Panc1 (cell line): Measurements from ENCODE around the gene MYO7B. TPM values are rescaled to one million over a fixed set of nuclear protein-coding genes. Genes with fewer than 3 reads are reported as not detected.

Experiments
- ATAC-seq: fragments of 200-7000 bp; cut with Tn5 transposase; 2 replicates; pipeline ENCODE4 v1.9.1; 2020; ENCODE audit warnings: mild to moderate bottlenecking, moderate library complexity
- BruUV-seq: library from RNA; stranded (reverse); fragments of 400-500 nt; replicated peaks from 2 replicates; lab custom pipeline; 2021; lab: Mats Ljungman, UMichigan
- CTCF ChIA-PET: fragments of 300-600 bp; sonication (Branson Sonifier 250); formaldehyde crosslinking; loops from one replicate; lab custom pipeline; 2022; ENCODE audit warnings: antibody characterized with exemption; lab: Charles Lee
- POLR2A ChIA-PET: fragments of 300-600 bp; sonication (Branson Sonifier 250); formaldehyde crosslinking; loops from one replicate; lab custom pipeline; 2022; ENCODE audit warnings: antibody characterized with exemption; lab: Charles Lee
- DNase-seq: peaks from one replicate; pipeline ENCODE4 v3.0.0-alpha.2; 2010; ENCODE audit warnings: low read depth, low spot score
- H3K27ac ChIP-seq: 2 replicates; pipeline ENCODE4 v1.5.1; 2011; ENCODE audit warnings: mild to moderate bottlenecking, low read length, inconsistent platforms
- H3K27me3 ChIP-seq: fragments of 200-500 bp; sonication (Bioruptor generic); 2 replicates; pipeline ENCODE4 v1.6.0; 2014; ENCODE audit warnings: low read length, inconsistent platforms; ENCODE audit not compliant: control insufficient read depth, insufficient read depth
- H3K36me3 ChIP-seq: fragments of 200-500 bp; sonication (Bioruptor generic); 2 replicates; pipeline ENCODE4 v1.5.1; 2014; ENCODE audit warnings: inconsistent platforms, mild to moderate bottlenecking, low read length, moderate library complexity; ENCODE audit not compliant: control insufficient read depth, insufficient read depth
- H3K4me1 ChIP-seq: 2 replicates; pipeline ENCODE4 v1.5.1; 2011; ENCODE audit warnings: inconsistent platforms, mild to moderate bottlenecking, low read length, moderate library complexity; ENCODE audit not compliant: control insufficient read depth, insufficient read depth
- H3K4me3 ChIP-seq, 2 experiments: 2 replicates each; pipeline ENCODE4 v1.5.1; 2011 to 2012; ENCODE audit warnings: low read depth in 2 of 2, low read length in 2 of 2, mild to moderate bottlenecking in 2 of 2, inconsistent platforms in 1 of 2, moderate library complexity in 1 of 2
- H3K9me3 ChIP-seq: fragments of 200-500 bp; sonication (Bioruptor generic); 2 replicates; pipeline ENCODE4 v1.5.1; 2014; ENCODE audit warnings: low read depth, mild to moderate bottlenecking, inconsistent platforms, low read length, moderate library complexity; ENCODE audit not compliant: control insufficient read depth, insufficient read depth
- POLR2AphosphoS5 ChIP-seq: IDR thresholded peaks from 2 replicates; pipeline ENCODE4 v1.6.1; 2012; ENCODE audit warnings: mild to moderate bottlenecking, low read depth, low read length, moderate library complexity
- SIN3A ChIP-seq: IDR thresholded peaks from 2 replicates; pipeline ENCODE4 v1.6.1; 2012; ENCODE audit warnings: low read depth, mild to moderate bottlenecking, low read length, moderate library complexity, borderline replicate concordance; ENCODE audit not compliant: insufficient read depth
- TCF7L2 ChIP-seq: IDR thresholded peaks from 2 replicates; pipeline ENCODE4 v1.6.1; 2011; ENCODE audit warnings: mild to moderate bottlenecking, low read depth, low read length, inconsistent platforms
- in situ Hi-C: cut with HindIII; loops from 2 replicates; pipeline ENCODE4 v1.10.0; 2016; ENCODE audit warnings: low sequenced_read_pairs, low pct_unique_long_range_greater_than_20kb
- intact Hi-C: fragments of 100-400 bp; cut with micrococcal nuclease; formaldehyde crosslinking; loops from one replicate; pipeline ENCODE4 v1.10.0; 2022; ENCODE audit not compliant: unreplicated experiment
- total RNA-seq: library from RNA; stranded (reverse); gene quantifications from one replicate; pipeline ENCODE4 v1.2.1, GENCODE V29; 2021; ENCODE audit not compliant: unreplicated experiment
- TF ChIP-seq, protein P1 (sequence below): fragments of 450-650 bp; IDR thresholded peaks from 2 replicates; pipeline ENCODE4 v1.5.1; 2017; ENCODE audit warnings: mild to moderate bottlenecking
- TF ChIP-seq, protein P2 (sequence below), 2 experiments: IDR thresholded peaks; 2 replicates each; pipeline ENCODE4 v1.6.1; 2011 to 2012; ENCODE audit warnings: low read depth in 2 of 2, control low read depth in 1 of 2, low read length in 1 of 2, mild to moderate bottlenecking in 1 of 2, moderate library complexity in 1 of 2; ENCODE audit not compliant: insufficient read depth in 1 of 2

Gene MYO7B
- total RNA-seq, 1 experiment from 2014 or later = 0.15 TPM

DNA sequence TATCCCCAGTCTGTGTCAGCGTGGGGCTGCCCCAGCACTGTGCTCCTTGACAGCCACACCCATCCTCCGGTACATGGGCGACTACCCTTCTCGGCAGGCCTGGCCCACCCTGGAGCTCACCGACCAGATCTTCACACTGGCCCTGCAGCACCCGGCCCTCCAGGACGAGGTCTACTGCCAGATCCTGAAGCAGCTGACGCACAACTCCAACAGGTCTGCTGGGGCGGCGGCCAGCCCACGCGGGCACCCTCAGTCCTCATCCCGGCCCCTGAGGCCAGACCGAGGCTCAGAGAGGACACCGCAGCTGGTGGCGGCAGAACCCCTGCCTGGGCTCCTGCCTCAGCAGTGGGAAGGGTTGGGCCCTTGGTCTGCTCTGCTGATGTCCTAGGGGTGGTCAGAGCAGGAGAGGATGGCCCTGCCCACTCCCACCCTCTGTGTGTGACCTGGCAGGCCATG is 96.1 kb downstream of the MYO7B start:
- POLR2A ChIA-PET = no interaction called here
- CTCF ChIA-PET = no interaction called here
- no peaks in the 10 kb centered on the region for H3K36me3 ChIP-seq
- no peak for DNase-seq
- no peaks in the 10 kb centered on the region for H3K27me3 ChIP-seq
- H3K4me1 ChIP-seq = no peaks in the 10 kb centered on the region; the same call in 1 of the 2 replicates
- intact Hi-C loops = no loop called here
- H3K9me3 ChIP-seq = no peaks in the 10 kb centered on the region
- no TSS peak for BruUV-seq
- TF ChIP-seq, protein P1, sequence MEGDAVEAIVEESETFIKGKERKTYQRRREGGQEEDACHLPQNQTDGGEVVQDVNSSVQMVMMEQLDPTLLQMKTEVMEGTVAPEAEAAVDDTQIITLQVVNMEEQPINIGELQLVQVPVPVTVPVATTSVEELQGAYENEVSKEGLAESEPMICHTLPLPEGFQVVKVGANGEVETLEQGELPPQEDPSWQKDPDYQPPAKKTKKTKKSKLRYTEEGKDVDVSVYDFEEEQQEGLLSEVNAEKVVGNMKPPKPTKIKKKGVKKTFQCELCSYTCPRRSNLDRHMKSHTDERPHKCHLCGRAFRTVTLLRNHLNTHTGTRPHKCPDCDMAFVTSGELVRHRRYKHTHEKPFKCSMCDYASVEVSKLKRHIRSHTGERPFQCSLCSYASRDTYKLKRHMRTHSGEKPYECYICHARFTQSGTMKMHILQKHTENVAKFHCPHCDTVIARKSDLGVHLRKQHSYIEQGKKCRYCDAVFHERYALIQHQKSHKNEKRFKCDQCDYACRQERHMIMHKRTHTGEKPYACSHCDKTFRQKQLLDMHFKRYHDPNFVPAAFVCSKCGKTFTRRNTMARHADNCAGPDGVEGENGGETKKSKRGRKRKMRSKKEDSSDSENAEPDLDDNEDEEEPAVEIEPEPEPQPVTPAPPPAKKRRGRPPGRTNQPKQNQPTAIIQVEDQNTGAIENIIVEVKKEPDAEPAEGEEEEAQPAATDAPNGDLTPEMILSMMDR = no peak
- TF ChIP-seq, protein P2, sequence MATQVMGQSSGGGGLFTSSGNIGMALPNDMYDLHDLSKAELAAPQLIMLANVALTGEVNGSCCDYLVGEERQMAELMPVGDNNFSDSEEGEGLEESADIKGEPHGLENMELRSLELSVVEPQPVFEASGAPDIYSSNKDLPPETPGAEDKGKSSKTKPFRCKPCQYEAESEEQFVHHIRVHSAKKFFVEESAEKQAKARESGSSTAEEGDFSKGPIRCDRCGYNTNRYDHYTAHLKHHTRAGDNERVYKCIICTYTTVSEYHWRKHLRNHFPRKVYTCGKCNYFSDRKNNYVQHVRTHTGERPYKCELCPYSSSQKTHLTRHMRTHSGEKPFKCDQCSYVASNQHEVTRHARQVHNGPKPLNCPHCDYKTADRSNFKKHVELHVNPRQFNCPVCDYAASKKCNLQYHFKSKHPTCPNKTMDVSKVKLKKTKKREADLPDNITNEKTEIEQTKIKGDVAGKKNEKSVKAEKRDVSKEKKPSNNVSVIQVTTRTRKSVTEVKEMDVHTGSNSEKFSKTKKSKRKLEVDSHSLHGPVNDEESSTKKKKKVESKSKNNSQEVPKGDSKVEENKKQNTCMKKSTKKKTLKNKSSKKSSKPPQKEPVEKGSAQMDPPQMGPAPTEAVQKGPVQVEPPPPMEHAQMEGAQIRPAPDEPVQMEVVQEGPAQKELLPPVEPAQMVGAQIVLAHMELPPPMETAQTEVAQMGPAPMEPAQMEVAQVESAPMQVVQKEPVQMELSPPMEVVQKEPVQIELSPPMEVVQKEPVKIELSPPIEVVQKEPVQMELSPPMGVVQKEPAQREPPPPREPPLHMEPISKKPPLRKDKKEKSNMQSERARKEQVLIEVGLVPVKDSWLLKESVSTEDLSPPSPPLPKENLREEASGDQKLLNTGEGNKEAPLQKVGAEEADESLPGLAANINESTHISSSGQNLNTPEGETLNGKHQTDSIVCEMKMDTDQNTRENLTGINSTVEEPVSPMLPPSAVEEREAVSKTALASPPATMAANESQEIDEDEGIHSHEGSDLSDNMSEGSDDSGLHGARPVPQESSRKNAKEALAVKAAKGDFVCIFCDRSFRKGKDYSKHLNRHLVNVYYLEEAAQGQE (IDR thresholded peaks at IDR 0.05; ENCODE audit: insufficient read depth in 1 of 2, low read depth in 2 of 2, low read length in 1 of 2) = no peak
- TF ChIP-seq SIN3A (no peak), TCF7L2 (no peak), POLR2AphosphoS5 (no peak)
- no peak overlapping the region for H3K4me3 ChIP-seq
- no peak for ATAC-seq
- in situ Hi-C loops = no loop called here
- H3K27ac ChIP-seq = no peak overlapping the region

DNA sequence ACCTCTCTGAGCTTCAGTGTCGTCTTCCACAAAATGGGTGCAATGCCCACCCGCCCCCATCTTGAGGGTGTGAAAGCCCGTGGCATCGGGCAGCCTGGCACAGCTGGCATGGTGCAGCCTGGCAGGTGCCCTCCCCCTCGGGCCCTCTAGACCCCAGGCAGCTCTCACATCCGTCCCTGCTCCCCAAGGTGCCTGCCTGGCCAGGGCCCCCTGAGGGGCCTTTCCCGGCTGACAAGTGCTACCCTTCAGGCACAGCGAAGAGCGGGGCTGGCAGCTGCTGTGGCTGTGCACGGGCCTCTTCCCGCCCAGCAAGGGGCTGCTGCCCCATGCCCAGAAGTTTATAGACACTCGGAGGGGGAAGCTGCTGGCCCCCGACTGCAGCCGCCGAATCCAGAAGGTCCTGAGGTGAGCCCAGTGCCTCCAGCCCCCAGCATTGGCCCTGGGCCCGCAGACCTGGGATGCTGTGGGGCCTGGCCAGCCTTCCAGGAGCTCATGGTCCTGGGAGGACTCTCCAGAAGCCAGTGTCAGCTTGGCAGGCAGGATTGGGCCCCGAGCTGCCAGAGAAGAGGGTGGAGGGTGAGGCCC is 96.6 kb downstream of the MYO7B start:
- no peaks in the 10 kb centered on the region for H3K27me3 ChIP-seq
- H3K4me1 ChIP-seq = no peaks in the 10 kb centered on the region; the same call in 1 of the 2 replicates
- H3K9me3 ChIP-seq = no peaks in the 10 kb centered on the region
- no TSS peak for BruUV-seq
- DNase-seq (no peak), ATAC-seq (no peak)
- CTCF ChIA-PET = no interaction called here
- H3K27ac ChIP-seq = no peak overlapping the region
- TF ChIP-seq TCF7L2 = no peak
- TF ChIP-seq POLR2AphosphoS5 = no peak
- intact Hi-C loops = no loop called here
- H3K4me3 ChIP-seq = no peak overlapping the region
- POLR2A ChIA-PET = no interaction called here
- no peaks in the 10 kb centered on the region for H3K36me3 ChIP-seq
- in situ Hi-C loops = no loop called here

DNA sequence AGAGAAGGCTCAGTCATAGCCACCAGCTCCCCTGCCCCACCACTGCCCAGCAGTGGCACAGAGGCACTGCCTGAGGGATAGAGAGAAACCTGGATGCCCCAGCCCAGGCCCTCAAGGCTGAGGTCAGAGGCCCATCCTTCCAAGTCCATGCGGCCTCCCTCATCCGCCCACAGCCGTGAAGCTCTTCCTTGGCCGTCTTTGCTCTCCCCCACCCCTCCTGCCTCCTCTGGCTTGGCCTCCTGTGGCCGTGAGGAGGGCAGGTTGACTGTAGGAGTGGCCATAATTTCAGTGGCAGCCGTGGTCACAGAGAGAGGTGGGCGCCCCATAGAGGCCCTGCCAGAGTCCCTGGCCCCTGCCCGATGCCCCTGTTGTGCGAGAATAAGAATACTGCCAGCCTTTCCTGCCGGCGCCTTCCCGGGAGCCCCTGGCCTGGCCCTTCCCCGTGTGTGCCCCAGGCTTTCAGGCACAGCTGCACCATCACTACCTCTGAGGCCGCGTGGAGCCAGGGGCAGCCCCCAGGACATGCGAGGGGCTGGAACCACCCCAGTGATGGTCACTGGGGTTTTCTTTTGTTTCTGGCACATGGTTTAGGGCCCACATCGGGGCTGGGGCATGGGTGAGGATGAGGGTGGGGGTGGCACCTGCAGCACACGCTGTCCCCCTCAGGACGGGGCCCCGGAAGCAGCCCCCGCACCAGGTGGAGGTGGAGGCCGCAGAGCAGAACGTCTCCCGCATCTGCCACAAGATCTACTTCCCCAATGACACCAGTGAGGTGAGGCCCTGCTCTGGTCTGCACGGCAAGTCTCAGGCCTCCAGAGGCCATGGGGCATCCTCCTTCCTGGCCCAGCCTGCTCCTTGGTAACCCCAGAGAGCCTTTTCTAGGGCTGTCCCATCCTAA is 97.4 kb downstream of the MYO7B start:
- POLR2A ChIA-PET = no interaction called here
- DNase-seq = no peak
- CTCF ChIA-PET = no interaction called here
- Histone ChIP-seq H3K9me3 (no peaks in the 10 kb centered on the region), H3K4me3 (no peak overlapping the region), H3K27ac (no peak overlapping the region), H3K27me3 (no peaks in the 10 kb centered on the region), H3K36me3 (no peaks in the 10 kb centered on the region), H3K4me1 (peaks cover 7% of the 10 kb centered on the region)
- ATAC-seq = no peak
- TF ChIP-seq, protein P2 (IDR thresholded peaks at IDR 0.05; ENCODE audit: insufficient read depth in 1 of 2, low read depth in 2 of 2, low read length in 1 of 2) = no peak
- TF ChIP-seq, protein P1 = no peak
- no peak for TF ChIP-seq POLR2AphosphoS5
- no peak for TF ChIP-seq SIN3A
- no peak for TF ChIP-seq TCF7L2
- in situ Hi-C loops = no loop called here
- no TSS peak for BruUV-seq
- intact Hi-C loops = no loop called here
